ENCODE results near the gene OXSR1. TPM values are rescaled to one million over a fixed set of nuclear protein-coding genes. Genes with fewer than 3 reads are reported as not detected.

The OXSR1 gene
- total and polyA plus RNA-seq, 4 donors, result 4.3 to 24.7 (median 12.2) TPM

DNA sequence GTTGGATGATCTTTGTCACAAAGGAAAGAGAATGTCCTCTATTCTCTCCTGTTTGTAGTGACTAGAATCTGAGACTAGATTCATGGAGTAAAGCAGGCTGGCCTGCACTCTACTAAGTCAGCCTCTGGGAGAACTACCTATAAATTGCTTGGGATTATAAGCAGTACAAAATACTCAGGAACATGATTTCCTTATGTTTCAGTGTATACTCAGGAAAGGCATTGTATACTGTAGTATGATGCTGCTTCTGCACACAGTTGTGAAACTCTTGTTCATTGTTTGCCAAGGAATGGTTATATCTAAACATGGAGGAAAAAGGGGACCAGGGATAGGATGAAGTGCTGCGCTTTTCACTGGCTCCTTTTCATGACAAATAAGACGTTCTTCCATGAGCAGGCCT is 49.2 kb downstream of the OXSR1 start:
- TF ChIP-seq RXRA (IDR thresholded peaks at IDR 0.05) (no peak), GABPA (IDR thresholded peaks at IDR 0.05 in 1 of 2, conservative IDR thresholded peaks at IDR 0.05 in 1 of 2) (no peak), TAF1 (conservative IDR thresholded peaks at IDR 0.05) (no peak), FOXA2 (IDR thresholded peaks at IDR 0.05) (no peak), EGR1 (IDR thresholded peaks at IDR 0.05; ENCODE audit: low read depth in 2 of 2) (no peak), SP1 (IDR thresholded peaks at IDR 0.05) (no peak), JUND (IDR thresholded peaks at IDR 0.05) (no peak), RAD21 (IDR thresholded peaks at IDR 0.05) (no peak), NR2F2 (IDR thresholded peaks at IDR 0.05) (no peak)
- TF ChIP-seq, protein P1, sequence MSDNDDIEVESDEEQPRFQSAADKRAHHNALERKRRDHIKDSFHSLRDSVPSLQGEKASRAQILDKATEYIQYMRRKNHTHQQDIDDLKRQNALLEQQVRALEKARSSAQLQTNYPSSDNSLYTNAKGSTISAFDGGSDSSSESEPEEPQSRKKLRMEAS (IDR thresholded peaks at IDR 0.05), result no peak
- TF ChIP-seq, protein P2, sequence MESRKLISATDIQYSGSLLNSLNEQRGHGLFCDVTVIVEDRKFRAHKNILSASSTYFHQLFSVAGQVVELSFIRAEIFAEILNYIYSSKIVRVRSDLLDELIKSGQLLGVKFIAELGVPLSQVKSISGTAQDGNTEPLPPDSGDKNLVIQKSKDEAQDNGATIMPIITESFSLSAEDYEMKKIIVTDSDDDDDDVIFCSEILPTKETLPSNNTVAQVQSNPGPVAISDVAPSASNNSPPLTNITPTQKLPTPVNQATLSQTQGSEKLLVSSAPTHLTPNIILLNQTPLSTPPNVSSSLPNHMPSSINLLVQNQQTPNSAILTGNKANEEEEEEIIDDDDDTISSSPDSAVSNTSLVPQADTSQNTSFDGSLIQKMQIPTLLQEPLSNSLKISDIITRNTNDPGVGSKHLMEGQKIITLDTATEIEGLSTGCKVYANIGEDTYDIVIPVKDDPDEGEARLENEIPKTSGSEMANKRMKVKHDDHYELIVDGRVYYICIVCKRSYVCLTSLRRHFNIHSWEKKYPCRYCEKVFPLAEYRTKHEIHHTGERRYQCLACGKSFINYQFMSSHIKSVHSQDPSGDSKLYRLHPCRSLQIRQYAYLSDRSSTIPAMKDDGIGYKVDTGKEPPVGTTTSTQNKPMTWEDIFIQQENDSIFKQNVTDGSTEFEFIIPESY (IDR thresholded peaks at IDR 0.05), result no peak
- WGBS, result 98% methylated on average over 2 of the region's 2 CpGs
- Histone ChIP-seq H3K36me3 (ENCODE audit: control insufficient read depth in 4 of 4, insufficient read depth in 3 of 4, low read depth in 1 of 4, low read length in 3 of 4) (peaks cover 0 to 6% (median 2%) of the 10 kb centered on the region in 4 donors), H3K9ac (ENCODE audit: low read depth in 1 of 2, low read length in 2 of 2) (no peak overlapping the region), H3K27ac (ENCODE audit: low read depth in 1 of 2, low read length in 2 of 2) (no peak overlapping the region), H3K27me3 (ENCODE audit: control insufficient read depth in 4 of 4, insufficient read depth in 4 of 4, low read length in 3 of 4) (no peaks in the 10 kb centered on the region), H3K9me3 (ENCODE audit: control insufficient read depth in 4 of 4, low read length in 3 of 4) (no peaks in the 10 kb centered on the region), H3K4me3 (ENCODE audit: low read depth in 1 of 3, low read length in 3 of 3) (no peak overlapping the region), H3K4me1 (ENCODE audit: control insufficient read depth in 4 of 4, insufficient read depth in 4 of 4, low read length in 3 of 4) (no peaks in the 10 kb centered on the region)
- DNase-seq (ENCODE audit: low spot score), result no peak

DNA sequence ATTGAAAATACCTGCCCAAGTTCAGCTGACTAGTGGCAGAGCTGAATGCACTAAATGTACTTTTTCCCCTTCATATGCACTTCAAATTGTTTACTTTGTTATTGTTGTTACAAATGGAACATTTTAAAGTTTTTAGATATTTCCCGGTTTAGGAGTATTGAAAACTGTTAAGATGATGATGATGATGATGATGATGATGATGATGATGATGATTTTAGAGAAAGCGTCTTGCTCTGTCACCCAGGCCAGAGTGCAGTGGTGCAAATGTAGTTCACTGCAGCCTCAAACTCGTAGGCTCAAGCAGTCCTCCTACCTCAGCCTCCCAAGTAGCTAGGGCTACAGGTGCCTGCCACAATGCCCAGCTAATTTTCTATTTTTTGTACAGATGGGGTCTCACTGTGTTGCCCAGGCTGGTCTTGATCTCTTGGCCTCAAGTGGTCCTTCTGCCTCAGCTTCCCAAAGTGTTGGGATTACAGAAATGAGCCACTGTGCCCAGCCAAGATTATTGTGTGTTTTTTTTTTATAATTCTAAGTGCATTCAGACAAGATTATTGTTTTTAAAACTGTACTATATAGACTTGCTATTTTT is 54.4 kb downstream of the OXSR1 start:
- Histone ChIP-seq H3K9me3 (ENCODE audit: control insufficient read depth in 4 of 4, low read length in 3 of 4) (no peaks in the 10 kb centered on the region), H3K36me3 (ENCODE audit: control insufficient read depth in 4 of 4, insufficient read depth in 3 of 4, low read depth in 1 of 4, low read length in 3 of 4) (peaks cover 0 to 17% (median 12%) of the 10 kb centered on the region in 4 donors), H3K27ac (ENCODE audit: low read depth in 1 of 2, low read length in 2 of 2) (no peak overlapping the region), H3K4me3 (ENCODE audit: low read depth in 1 of 3, low read length in 3 of 3) (no peak overlapping the region), H3K27me3 (ENCODE audit: control insufficient read depth in 4 of 4, insufficient read depth in 4 of 4, low read length in 3 of 4) (no peaks in the 10 kb centered on the region), H3K4me1 (ENCODE audit: control insufficient read depth in 4 of 4, insufficient read depth in 4 of 4, low read length in 3 of 4) (no peaks in the 10 kb centered on the region), H3K9ac (ENCODE audit: low read depth in 1 of 2, low read length in 2 of 2) (no peak overlapping the region)
- TF ChIP-seq NR2F2 (IDR thresholded peaks at IDR 0.05) (no peak), RAD21 (IDR thresholded peaks at IDR 0.05) (no peak), HNF4G (IDR thresholded peaks at IDR 0.05) (no peak), HNF4A (conservative IDR thresholded peaks at IDR 0.05) (no peak)
- TF ChIP-seq, protein P3, sequence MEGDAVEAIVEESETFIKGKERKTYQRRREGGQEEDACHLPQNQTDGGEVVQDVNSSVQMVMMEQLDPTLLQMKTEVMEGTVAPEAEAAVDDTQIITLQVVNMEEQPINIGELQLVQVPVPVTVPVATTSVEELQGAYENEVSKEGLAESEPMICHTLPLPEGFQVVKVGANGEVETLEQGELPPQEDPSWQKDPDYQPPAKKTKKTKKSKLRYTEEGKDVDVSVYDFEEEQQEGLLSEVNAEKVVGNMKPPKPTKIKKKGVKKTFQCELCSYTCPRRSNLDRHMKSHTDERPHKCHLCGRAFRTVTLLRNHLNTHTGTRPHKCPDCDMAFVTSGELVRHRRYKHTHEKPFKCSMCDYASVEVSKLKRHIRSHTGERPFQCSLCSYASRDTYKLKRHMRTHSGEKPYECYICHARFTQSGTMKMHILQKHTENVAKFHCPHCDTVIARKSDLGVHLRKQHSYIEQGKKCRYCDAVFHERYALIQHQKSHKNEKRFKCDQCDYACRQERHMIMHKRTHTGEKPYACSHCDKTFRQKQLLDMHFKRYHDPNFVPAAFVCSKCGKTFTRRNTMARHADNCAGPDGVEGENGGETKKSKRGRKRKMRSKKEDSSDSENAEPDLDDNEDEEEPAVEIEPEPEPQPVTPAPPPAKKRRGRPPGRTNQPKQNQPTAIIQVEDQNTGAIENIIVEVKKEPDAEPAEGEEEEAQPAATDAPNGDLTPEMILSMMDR (IDR thresholded peaks at IDR 0.05; ENCODE audit: low read depth, low read length, missing input control), result no peak
- 97% methylated on average over 3 of the region's 3 CpGs for WGBS
- DNase-seq (ENCODE audit: low spot score), result no peak

DNA sequence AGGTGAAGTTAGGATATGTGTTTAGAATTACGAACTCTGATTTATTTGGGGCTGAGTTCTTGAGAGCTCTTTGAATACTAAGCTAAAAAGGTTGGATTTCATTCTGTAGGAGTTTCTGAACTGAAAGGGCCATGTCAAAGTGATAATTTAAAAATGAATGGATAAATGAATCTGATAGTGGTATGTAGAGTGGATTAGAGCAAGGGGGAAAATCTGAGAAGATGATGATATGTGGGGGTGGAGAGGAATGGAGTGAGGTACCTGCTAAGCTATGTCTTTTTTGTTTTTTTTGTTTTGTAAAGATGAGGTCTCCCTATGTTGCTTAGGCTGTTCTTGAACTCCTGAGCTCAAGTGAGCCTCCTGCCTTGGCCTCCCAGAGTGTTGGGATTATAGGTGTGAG is 55.7 kb downstream of the OXSR1 start:
- Histone ChIP-seq H3K4me3 (ENCODE audit: low read depth in 1 of 3, low read length in 3 of 3) (no peak overlapping the region), H3K9ac (ENCODE audit: low read depth in 1 of 2, low read length in 2 of 2) (no peak overlapping the region), H3K4me1 (ENCODE audit: control insufficient read depth in 4 of 4, insufficient read depth in 4 of 4, low read length in 3 of 4) (no peaks in the 10 kb centered on the region), H3K27ac (ENCODE audit: low read depth in 1 of 2, low read length in 2 of 2) (no peak overlapping the region), H3K9me3 (ENCODE audit: control insufficient read depth in 4 of 4, low read length in 3 of 4) (no peaks in the 10 kb centered on the region), H3K27me3 (ENCODE audit: control insufficient read depth in 4 of 4, insufficient read depth in 4 of 4, low read length in 3 of 4) (no peaks in the 10 kb centered on the region), H3K36me3 (ENCODE audit: control insufficient read depth in 4 of 4, insufficient read depth in 3 of 4, low read depth in 1 of 4, low read length in 3 of 4) (peaks cover 0 to 23% (median 16%) of the 10 kb centered on the region in 4 donors)
- TF ChIP-seq, protein P1 (IDR thresholded peaks at IDR 0.05), result no peak
- TF ChIP-seq, protein P3 (IDR thresholded peaks at IDR 0.05; ENCODE audit: low read depth, low read length, missing input control), result no peak
- TF ChIP-seq, protein P4, sequence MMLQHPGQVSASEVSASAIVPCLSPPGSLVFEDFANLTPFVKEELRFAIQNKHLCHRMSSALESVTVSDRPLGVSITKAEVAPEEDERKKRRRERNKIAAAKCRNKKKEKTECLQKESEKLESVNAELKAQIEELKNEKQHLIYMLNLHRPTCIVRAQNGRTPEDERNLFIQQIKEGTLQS (IDR thresholded peaks at IDR 0.05), result no peak
- no peak for TF ChIP-seq RXRA (IDR thresholded peaks at IDR 0.05)
- TF ChIP-seq, protein P5, sequence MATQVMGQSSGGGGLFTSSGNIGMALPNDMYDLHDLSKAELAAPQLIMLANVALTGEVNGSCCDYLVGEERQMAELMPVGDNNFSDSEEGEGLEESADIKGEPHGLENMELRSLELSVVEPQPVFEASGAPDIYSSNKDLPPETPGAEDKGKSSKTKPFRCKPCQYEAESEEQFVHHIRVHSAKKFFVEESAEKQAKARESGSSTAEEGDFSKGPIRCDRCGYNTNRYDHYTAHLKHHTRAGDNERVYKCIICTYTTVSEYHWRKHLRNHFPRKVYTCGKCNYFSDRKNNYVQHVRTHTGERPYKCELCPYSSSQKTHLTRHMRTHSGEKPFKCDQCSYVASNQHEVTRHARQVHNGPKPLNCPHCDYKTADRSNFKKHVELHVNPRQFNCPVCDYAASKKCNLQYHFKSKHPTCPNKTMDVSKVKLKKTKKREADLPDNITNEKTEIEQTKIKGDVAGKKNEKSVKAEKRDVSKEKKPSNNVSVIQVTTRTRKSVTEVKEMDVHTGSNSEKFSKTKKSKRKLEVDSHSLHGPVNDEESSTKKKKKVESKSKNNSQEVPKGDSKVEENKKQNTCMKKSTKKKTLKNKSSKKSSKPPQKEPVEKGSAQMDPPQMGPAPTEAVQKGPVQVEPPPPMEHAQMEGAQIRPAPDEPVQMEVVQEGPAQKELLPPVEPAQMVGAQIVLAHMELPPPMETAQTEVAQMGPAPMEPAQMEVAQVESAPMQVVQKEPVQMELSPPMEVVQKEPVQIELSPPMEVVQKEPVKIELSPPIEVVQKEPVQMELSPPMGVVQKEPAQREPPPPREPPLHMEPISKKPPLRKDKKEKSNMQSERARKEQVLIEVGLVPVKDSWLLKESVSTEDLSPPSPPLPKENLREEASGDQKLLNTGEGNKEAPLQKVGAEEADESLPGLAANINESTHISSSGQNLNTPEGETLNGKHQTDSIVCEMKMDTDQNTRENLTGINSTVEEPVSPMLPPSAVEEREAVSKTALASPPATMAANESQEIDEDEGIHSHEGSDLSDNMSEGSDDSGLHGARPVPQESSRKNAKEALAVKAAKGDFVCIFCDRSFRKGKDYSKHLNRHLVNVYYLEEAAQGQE (IDR thresholded peaks at IDR 0.05), result no peak
- TF ChIP-seq EGR1 (IDR thresholded peaks at IDR 0.05; ENCODE audit: low read depth in 2 of 2), result no peak
- no peak for TF ChIP-seq FOXA2 (IDR thresholded peaks at IDR 0.05)
- TF ChIP-seq HNF4A (conservative IDR thresholded peaks at IDR 0.05), result no peak
- DNase-seq (ENCODE audit: low spot score), result no peak
- WGBS, result 92% methylated on average over 1 of the region's 1 CpG

All from liver (tissue), 9 donors.